ENCODE data around the gene VWA5A. TPM values are rescaled to one million over a fixed set of nuclear protein-coding genes. Genes with fewer than 3 reads are reported as not detected.

VWA5A gene
- total RNA-seq (2014; rRNA removed; shearing (Covaris generic)), result 0.70 and 1.4 TPM in 2 replicates
- polyA plus RNA-seq (2015; cell fraction: cytosol; rRNA removed), result 1.5 and 1.6 TPM in 2 replicates
- 1.9 and 2.7 TPM in 2 replicates for polyA plus RNA-seq (2015; cell fraction: nucleus; rRNA removed)

- DNase-seq (ENCODE audit: low read depth), result peak; percentile 79
Observed at GRCh38 chr11:124114942-124115781, at the start of gene VWA5A. Gene VWA5A (plus strand): TSS chr11:124115450. CDS start chr11:124117512, 2,062 bp downstream.

DNA sequence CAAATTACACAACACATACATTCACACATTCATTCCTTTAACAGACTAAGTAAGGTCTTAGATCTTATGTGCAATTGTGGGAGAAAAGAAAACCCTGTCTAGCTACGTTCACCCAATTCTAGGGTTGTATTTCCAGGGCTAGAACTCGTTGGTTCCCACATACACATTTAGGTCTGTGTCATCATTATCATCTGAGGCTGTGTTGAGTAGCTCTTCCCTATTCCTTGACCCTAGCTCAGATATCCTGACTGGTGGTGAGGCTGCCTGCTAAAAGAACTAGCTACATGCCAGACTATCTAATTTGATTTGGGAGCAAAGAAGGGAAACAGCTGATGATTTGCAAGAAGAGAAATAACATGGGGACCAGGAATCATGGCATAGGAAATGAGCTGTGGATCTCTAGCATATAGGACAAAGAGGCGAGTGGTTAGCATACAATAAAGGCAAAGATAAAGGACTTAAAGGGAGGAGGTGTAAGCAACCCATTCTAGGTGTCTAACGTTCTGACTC, 46.6 kb upstream of the VWA5A start:
- DNase-seq (ENCODE audit: low read depth), result no peak

DNA sequence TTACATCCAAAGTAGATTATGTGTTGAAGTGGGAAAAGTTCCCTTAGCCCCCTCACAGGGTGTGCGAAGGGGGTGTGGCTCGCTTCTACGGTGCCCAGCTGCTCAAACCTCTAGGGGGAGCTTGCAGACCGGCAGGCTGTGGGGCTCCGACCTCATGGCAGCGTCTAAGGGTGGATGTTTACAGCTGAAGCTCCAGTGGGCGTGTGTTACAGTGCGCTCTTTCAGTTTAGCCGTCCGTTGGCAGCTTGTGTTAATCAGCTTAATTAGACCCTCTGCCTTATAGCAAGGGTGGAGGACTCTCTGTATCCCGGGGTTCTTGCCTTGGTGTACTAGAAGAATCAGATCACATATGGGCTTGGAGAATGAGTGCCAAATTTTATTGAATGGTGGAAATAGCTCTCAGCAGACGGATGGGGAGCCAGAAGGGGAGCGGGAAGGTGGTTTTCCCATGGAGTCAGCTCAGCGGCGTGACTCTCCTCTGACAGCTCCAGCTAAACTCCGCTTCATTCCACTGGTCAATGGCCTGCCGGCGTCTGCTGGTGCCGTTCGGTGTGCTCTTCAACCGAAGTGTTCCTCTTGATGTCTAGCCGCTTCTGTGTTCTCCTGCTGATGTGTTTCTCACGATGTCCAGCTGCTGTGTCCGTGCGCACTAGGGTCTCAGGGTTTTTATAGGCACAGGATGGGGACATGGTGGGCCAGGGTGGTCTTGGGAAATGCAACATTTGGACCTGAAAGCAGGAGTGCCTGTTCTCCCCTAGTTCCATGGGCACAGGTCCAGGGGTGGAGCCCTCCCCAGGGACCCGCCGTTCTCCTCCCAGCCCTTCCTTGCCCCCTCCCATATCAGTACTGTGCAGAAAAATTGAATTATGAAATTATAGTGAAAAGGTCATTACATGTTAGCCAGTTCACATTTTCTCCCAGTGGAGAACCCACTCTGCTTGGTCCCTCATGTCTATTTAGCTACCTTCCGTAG, 45.5 kb upstream of the VWA5A start:
- peak; percentile 61 for DNase-seq (ENCODE audit: low read depth)

DNA sequence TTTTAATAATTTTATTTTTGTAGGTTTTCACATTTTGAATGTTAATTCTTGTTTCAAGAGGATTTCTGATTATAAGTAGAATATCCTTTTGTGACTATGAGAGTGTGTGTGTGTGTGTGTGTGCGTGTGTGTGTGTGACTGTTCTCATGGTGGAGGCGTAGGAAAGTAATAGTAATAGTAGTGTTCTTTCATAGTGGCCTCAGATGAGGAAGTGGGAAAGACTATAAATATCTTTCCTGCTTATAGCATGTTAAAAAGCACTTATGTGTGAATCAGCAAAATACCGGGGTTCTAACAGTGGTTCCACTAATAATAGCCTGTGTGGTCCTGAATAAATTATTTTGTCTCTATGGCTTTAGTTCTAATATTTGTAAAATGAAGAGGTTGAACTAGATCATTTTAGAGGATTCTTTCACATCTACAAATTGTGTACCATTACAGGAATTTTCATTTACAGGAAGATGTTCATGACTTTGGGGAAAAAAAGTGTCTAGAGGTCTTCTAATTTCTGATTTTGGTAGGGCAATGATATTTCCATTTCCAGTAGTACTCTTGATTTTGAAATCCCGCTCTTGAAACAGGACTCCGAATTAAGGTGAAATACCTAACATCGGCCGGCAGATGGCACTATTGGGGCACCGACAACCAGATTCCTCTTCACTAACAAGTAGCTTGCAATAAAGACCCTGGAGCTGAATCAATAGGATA, 44.2 kb upstream of the VWA5A start:
- DNase-seq (ENCODE audit: low read depth), result peak; percentile 61

DNA sequence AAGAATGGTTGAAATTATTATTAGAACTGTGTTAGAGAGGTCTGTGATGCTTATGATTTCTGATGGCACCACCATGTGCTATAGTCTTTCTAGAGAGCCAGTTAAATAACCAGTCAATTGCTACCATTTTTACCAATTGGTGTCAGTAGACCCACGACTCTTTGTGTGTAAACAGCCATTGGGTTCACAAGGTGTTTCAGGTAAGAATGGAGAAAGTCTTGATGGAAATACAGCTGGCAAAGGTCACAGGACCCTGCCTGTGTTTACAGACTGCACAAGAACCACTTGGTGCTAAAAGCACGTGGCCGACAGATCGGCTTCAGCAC, 43.7 kb upstream of the VWA5A start:
- DNase-seq (ENCODE audit: low read depth), result no peak

GRCh38 chr11:124072147-124072546, 43.1 kb upstream of the VWA5A start:
- DNase-seq (ENCODE audit: low read depth), result no peak

- no peak for DNase-seq (ENCODE audit: low read depth)
Observed at GRCh38 chr11:124074554-124074953, 40.7 kb upstream of the VWA5A start.

DNA sequence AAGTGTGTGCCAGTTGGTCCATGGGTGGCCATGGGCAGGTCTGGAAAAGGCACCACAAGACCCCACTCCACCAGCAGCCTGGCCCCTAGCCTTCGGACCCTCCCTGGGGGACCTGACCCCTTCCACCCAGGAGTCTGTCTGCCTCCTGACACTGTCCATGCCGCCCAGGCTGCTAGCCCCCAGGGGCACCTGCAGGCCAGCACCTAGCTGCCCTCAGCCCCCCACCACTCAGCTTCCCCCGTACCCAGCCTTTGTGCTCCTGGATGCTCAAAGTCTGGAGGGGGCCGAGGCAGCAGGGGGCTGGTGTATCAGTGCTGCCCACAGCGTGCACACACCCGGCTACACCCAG, 39.8 kb upstream of the VWA5A start:
- DNase-seq (ENCODE audit: low read depth), result no peak

- no peak for DNase-seq (ENCODE audit: low read depth)
Observed at GRCh38 chr11:124075841-124076651, 39.2 kb upstream of the VWA5A start.

GRCh38 chr11:124077266-124077665, 38.0 kb upstream of the VWA5A start:
- DNase-seq (ENCODE audit: low read depth), result no peak

DNA sequence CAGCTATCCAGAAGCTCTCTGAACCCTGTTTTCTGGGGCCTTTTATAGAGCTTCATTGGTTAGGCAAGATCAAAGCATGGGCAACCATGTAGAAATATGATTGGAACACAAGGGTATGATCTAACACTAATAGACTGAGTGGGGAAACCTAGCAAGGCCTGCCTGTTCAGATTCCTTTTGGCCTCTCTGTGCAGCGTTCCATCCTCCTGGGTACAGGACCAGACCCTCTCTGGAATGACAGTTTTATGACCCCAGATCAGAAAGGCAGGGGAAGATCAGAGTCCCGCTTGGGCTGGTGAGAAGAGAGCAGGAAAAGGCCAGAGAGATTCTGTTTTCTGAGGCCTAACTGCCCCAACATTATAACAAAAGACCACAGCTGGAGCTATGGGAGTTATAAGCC, 36.7 kb upstream of the VWA5A start:
- DNase-seq (ENCODE audit: low read depth), result no peak

DNA sequence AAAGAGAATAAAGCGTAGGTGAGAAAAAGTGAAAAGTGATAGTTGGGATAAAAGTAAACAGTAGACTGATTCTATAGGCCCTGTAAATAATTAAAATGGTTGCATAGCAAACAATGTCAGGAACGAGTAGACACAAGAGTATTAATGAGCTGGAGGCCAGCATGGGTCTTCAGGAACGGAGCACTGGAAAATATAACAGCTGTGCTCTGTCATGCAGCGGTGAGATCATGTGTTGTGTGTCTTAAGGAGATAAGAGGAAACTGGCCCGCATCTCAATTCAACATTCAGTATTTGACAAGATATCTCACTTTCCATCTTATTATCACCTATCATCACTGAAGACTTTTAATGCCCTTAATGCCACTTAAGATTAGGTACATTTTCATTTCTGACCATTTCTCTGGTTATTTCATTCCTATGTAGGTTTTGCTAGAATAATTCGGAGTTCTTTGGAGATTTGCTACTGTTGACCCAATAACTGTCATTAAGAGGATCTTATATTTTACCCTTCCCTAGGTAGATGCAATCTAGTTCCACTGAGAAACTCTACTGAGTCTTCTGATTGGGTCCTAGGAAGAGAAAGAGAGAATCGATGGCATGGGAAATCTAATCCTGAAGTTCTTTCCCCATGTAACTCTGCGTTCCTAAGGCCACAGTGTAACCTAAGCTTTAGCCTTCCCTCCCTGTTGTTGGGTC, 35.5 kb upstream of the VWA5A start:
- DNase-seq (ENCODE audit: low read depth), result no peak

DNA sequence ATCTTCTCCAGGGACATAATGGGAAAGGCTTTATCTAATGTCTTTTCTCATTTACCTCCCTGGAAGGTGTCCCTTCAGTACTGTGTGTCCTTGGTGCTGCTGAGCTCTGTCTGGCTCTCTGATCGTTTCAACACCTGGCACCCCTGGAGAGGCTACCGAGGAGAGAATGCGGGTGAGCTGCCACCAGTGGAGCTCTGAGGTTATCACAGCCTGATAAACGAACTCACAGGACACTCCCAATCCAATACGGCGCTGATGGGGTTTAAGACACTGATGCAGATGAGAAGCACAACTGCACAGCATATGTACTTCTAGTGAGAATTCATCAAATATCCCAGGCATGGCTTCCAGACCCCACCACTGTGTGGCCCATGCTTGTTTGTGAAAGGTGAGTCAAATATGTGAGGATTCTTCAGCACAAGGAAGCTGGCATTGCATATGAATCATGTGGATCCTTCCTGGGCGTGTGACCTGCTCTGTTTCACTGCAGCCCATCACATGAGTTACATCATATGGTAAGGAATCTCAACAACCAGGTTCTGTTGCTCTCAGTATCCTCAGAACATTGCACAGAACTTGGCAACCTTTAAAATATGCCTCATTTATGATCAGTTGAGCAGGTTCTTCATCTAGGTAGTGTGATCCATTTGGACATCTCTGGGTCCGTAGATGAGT, 34.8 kb upstream of the VWA5A start:
- DNase-seq (ENCODE audit: low read depth), result peak; percentile 68

DNA sequence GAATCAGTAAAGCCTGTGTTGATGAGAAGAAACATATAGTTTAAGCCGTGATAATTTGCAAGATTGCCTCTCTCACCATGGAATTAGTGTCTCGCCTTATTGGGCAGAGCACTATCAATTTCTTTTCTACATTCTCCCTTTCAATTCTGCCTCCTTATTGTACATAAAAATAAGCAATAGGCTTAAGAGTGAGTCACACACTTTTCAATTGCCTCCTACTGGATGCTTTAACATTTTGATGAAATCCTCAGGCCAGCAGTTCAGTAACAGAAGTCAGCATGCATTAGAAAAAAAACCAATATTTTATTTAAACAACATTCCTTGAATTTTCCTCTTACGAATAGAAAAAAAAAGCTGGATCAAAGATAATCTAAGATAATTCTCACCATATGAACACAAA, 33.8 kb upstream of the VWA5A start:
- DNase-seq (ENCODE audit: low read depth), result no peak

- DNase-seq (ENCODE audit: low read depth), result no peak
Observed at GRCh38 chr11:124082371-124082770, 32.9 kb upstream of the VWA5A start.

DNA sequence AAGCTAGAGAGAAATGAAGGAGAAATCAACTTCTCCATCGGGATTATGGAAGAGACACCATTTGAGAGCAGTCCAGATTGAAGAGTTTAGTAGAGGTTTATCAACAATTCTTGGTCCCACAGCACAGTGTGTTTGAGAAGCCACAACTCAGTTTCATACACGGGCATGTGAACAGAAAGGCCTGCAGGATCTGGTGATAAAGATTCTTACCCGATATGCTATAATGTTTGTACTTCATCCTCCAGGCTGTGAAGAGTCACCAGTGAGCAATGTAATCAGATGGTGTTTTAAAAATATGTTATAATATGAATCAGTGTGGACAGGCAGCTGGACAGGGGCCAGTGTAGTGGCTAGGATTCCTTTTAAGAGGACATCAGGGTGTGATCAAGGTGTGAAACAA, 29.7 kb upstream of the VWA5A start:
- DNase-seq (ENCODE audit: low read depth), result peak; percentile 17

DNA sequence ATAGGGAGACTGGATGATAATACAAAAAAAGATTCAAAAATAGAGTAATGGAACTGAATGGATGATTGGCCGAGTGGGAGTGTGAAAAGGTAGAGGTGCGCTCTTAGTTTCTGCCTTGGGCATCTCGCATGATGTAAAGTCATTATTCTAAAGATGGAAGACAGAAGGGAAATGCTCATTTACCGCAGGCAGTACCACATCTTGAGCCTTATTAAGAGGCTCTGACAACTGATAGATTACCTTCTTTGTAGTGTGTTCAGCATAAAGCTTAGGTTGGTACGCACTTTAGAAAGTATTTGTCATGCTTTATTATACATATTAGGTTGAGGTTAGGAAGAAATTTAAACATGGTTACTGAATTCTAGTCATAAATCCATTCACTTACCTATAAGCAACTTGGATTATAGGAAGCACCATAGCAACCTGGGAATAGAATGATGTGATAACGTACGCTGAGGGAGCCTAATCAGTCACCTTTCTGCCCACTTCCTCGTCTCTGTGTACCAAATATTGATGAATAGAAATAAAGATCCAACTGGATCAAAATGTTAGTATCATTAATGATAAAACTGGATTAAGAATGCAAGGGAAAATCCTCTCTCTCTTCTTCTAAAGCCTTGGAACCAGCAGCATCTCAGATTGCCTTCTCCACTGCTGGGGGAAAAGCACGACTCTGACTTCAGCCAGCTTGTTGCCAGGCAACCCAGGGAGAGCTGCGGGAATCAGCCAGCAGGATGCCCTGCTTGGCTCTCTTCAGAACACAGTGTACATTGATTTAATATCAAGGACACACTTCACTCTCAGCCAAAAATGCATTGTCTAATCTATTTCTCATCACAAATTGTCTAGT, 29.0 kb upstream of the VWA5A start:
- no peak for DNase-seq (ENCODE audit: low read depth)

GRCh38 chr11:124090996-124091395, 24.3 kb upstream of the VWA5A start:
- no peak for DNase-seq (ENCODE audit: low read depth)
